Panc1 (cell line): ENCODE results near the gene UBAP2L. TPM values are rescaled to one million over a fixed set of nuclear protein-coding genes. Genes with fewer than 3 reads are reported as not detected.

ENCODE experiments used
- ATAC-seq: fragments of 200-7000 bp; cut with Tn5 transposase; 2 replicates; pipeline ENCODE4 v1.9.1; 2020; ENCODE audit warnings: mild to moderate bottlenecking, moderate library complexity
- BruUV-seq: library from RNA; stranded (reverse); fragments of 400-500 nt; replicated peaks from 2 replicates; lab custom pipeline; 2021; lab: Mats Ljungman, UMichigan
- CTCF ChIA-PET: fragments of 300-600 bp; sonication (Branson Sonifier 250); formaldehyde crosslinking; loops from one replicate; lab custom pipeline; 2022; ENCODE audit warnings: antibody characterized with exemption; lab: Charles Lee
- POLR2A ChIA-PET: fragments of 300-600 bp; sonication (Branson Sonifier 250); formaldehyde crosslinking; loops from one replicate; lab custom pipeline; 2022; ENCODE audit warnings: antibody characterized with exemption; lab: Charles Lee
- DNase-seq: peaks from one replicate; pipeline ENCODE4 v3.0.0-alpha.2; 2010; ENCODE audit warnings: low read depth, low spot score
- H3K27ac ChIP-seq: 2 replicates; pipeline ENCODE4 v1.5.1; 2011; ENCODE audit warnings: mild to moderate bottlenecking, low read length, inconsistent platforms
- H3K27me3 ChIP-seq: fragments of 200-500 bp; sonication (Bioruptor generic); 2 replicates; pipeline ENCODE4 v1.6.0; 2014; ENCODE audit warnings: low read length, inconsistent platforms; ENCODE audit not compliant: control insufficient read depth, insufficient read depth
- H3K36me3 ChIP-seq: fragments of 200-500 bp; sonication (Bioruptor generic); 2 replicates; pipeline ENCODE4 v1.5.1; 2014; ENCODE audit warnings: inconsistent platforms, mild to moderate bottlenecking, low read length, moderate library complexity; ENCODE audit not compliant: control insufficient read depth, insufficient read depth
- H3K4me1 ChIP-seq: 2 replicates; pipeline ENCODE4 v1.5.1; 2011; ENCODE audit warnings: inconsistent platforms, mild to moderate bottlenecking, low read length, moderate library complexity; ENCODE audit not compliant: control insufficient read depth, insufficient read depth
- H3K4me3 ChIP-seq, 2 experiments: 2 replicates each; pipeline ENCODE4 v1.5.1; 2011 to 2012; ENCODE audit warnings: low read depth in 2 of 2, low read length in 2 of 2, mild to moderate bottlenecking in 2 of 2, inconsistent platforms in 1 of 2, moderate library complexity in 1 of 2
- H3K9me3 ChIP-seq: fragments of 200-500 bp; sonication (Bioruptor generic); 2 replicates; pipeline ENCODE4 v1.5.1; 2014; ENCODE audit warnings: low read depth, mild to moderate bottlenecking, inconsistent platforms, low read length, moderate library complexity; ENCODE audit not compliant: control insufficient read depth, insufficient read depth
- POLR2AphosphoS5 ChIP-seq: IDR thresholded peaks from 2 replicates; pipeline ENCODE4 v1.6.1; 2012; ENCODE audit warnings: mild to moderate bottlenecking, low read depth, low read length, moderate library complexity
- REST ChIP-seq, 2 experiments: IDR thresholded peaks; 2 replicates each; pipeline ENCODE4 v1.6.1; 2011 to 2012; ENCODE audit warnings: low read depth in 2 of 2, control low read depth in 1 of 2, low read length in 1 of 2, mild to moderate bottlenecking in 1 of 2, moderate library complexity in 1 of 2; ENCODE audit not compliant: insufficient read depth in 1 of 2
- SIN3A ChIP-seq: IDR thresholded peaks from 2 replicates; pipeline ENCODE4 v1.6.1; 2012; ENCODE audit warnings: low read depth, mild to moderate bottlenecking, low read length, moderate library complexity, borderline replicate concordance; ENCODE audit not compliant: insufficient read depth
- TCF7L2 ChIP-seq: IDR thresholded peaks from 2 replicates; pipeline ENCODE4 v1.6.1; 2011; ENCODE audit warnings: mild to moderate bottlenecking, low read depth, low read length, inconsistent platforms
- in situ Hi-C: cut with HindIII; loops from 2 replicates; pipeline ENCODE4 v1.10.0; 2016; ENCODE audit warnings: low sequenced_read_pairs, low pct_unique_long_range_greater_than_20kb
- intact Hi-C: fragments of 100-400 bp; cut with micrococcal nuclease; formaldehyde crosslinking; loops from one replicate; pipeline ENCODE4 v1.10.0; 2022; ENCODE audit not compliant: unreplicated experiment
- total RNA-seq: library from RNA; stranded (reverse); gene quantifications from one replicate; pipeline ENCODE4 v1.2.1, GENCODE V29; 2021; ENCODE audit not compliant: unreplicated experiment
- TF ChIP-seq, protein P1 (sequence below): fragments of 450-650 bp; IDR thresholded peaks from 2 replicates; pipeline ENCODE4 v1.5.1; 2017; ENCODE audit warnings: mild to moderate bottlenecking

The UBAP2L gene
- total RNA-seq, 1 experiment from 2014 or later = 227 TPM

GRCh38 chr1:154258784-154259183 lies 38.0 kb downstream of the UBAP2L start:
- peaks cover 88% of the 10 kb centered on the region for H3K36me3 ChIP-seq
- no peaks in the 10 kb centered on the region for H3K4me1 ChIP-seq
- DNase-seq (no peak), ATAC-seq (no peak)
- H3K27ac ChIP-seq = no peak overlapping the region
- intact Hi-C loops = no loop called here
- H3K4me3 ChIP-seq = no peak overlapping the region
- TF ChIP-seq REST (IDR thresholded peaks at IDR 0.05; ENCODE audit: insufficient read depth in 1 of 2, low read depth in 2 of 2, low read length in 1 of 2) = no peak
- TF ChIP-seq, protein P1, sequence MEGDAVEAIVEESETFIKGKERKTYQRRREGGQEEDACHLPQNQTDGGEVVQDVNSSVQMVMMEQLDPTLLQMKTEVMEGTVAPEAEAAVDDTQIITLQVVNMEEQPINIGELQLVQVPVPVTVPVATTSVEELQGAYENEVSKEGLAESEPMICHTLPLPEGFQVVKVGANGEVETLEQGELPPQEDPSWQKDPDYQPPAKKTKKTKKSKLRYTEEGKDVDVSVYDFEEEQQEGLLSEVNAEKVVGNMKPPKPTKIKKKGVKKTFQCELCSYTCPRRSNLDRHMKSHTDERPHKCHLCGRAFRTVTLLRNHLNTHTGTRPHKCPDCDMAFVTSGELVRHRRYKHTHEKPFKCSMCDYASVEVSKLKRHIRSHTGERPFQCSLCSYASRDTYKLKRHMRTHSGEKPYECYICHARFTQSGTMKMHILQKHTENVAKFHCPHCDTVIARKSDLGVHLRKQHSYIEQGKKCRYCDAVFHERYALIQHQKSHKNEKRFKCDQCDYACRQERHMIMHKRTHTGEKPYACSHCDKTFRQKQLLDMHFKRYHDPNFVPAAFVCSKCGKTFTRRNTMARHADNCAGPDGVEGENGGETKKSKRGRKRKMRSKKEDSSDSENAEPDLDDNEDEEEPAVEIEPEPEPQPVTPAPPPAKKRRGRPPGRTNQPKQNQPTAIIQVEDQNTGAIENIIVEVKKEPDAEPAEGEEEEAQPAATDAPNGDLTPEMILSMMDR = no peak
- no peak for TF ChIP-seq POLR2AphosphoS5
- TF ChIP-seq TCF7L2 = no peak
- TF ChIP-seq SIN3A = no peak
- in situ Hi-C loops = no loop called here
- no TSS peak for BruUV-seq
- no peaks in the 10 kb centered on the region for H3K27me3 ChIP-seq
- H3K9me3 ChIP-seq = no peaks in the 10 kb centered on the region
- CTCF ChIA-PET = no interaction called here
- POLR2A ChIA-PET = interaction anchor here (0.6 to 0.7 kb wide), 2 partner anchors 147 to 631 kb away, joined by 3 read pairs; partner anchors contain the start of gene S100A13

- Histone ChIP-seq H3K4me3 (no peak overlapping the region), H3K27me3 (no peaks in the 10 kb centered on the region), H3K9me3 (no peaks in the 10 kb centered on the region), H3K36me3 (peaks cover 81% of the 10 kb centered on the region), H3K27ac (no peak overlapping the region), H3K4me1 (no peaks in the 10 kb centered on the region)
- intact Hi-C loops = no loop called here
- TF ChIP-seq REST (IDR thresholded peaks at IDR 0.05; ENCODE audit: insufficient read depth in 1 of 2, low read depth in 2 of 2, low read length in 1 of 2) = no peak
- no peak for TF ChIP-seq POLR2AphosphoS5
- no TSS peak for BruUV-seq
- DNase-seq (no peak), ATAC-seq (no peak)
- ChIA-PET POLR2A (no interaction called here), CTCF (no interaction called here)
- in situ Hi-C loops = no loop called here
Observed at GRCh38 chr1:154260127-154260526, 39.4 kb downstream of the UBAP2L start.
